Activated naive CD8-positive, alpha-beta T cell (primary cell): ENCODE results near the gene GLCCI1.
A peak's percentile ranks its signal among the peaks of the same experiment; 100 is the strongest.
"Not testable (repeated sequence)": the region's sequence is repeated elsewhere in the genome, so short reads cannot be mapped to it uniquely, and the experiment has no call there.

Experiments
- H3K27ac Mint-ChIP-seq: one replicate; pipeline ENCODE4 v1.8.0; 2021; ENCODE audit warnings: mixed read lengths
- H3K27me3 Mint-ChIP-seq: one replicate; pipeline ENCODE4 v1.8.0; 2021; ENCODE audit warnings: mixed read lengths
- H3K36me3 Mint-ChIP-seq: one replicate; pipeline ENCODE4 v1.8.0; 2021; ENCODE audit warnings: mixed read lengths
- H3K4me1 Mint-ChIP-seq: one replicate; pipeline ENCODE4 v1.8.0; 2021; ENCODE audit warnings: low read depth, mixed read lengths
- H3K4me3 Mint-ChIP-seq: one replicate; pipeline ENCODE4 v1.8.0; 2021; ENCODE audit warnings: mild to moderate bottlenecking, mixed read lengths
- H3K9me3 Mint-ChIP-seq: one replicate; pipeline ENCODE4 v1.8.0; 2021; ENCODE audit warnings: low read depth, mixed read lengths

The GLCCI1 gene

GRCh38 chr7:7992506-7992905 lies 23.9 kb downstream of the GLCCI1 start:
- H3K4me1 Mint-ChIP-seq = peaks cover 44% of the 10 kb centered on the region
- no peaks in the 10 kb centered on the region for H3K27me3 Mint-ChIP-seq

GRCh38 chr7:7995348-7995747 lies 26.8 kb downstream of the GLCCI1 start:
- H3K27ac Mint-ChIP-seq, H3K27me3 Mint-ChIP-seq, H3K4me3 Mint-ChIP-seq: not testable (repeated sequence)
- H3K9me3 Mint-ChIP-seq = peaks cover 21% of the 10 kb centered on the region
- H3K4me1 Mint-ChIP-seq = peaks cover 17% of the 10 kb centered on the region
- peaks cover 17% of the 10 kb centered on the region for H3K36me3 Mint-ChIP-seq

More at GRCh38 chr7:7992506-7992905, 23.9 kb downstream of the GLCCI1 start:
- Mint-ChIP-seq H3K4me3 (no peak overlapping the region), H3K36me3 (peaks cover 17% of the 10 kb centered on the region), H3K27ac (no peak overlapping the region), H3K9me3 (peaks cover 21% of the 10 kb centered on the region)

- Mint-ChIP-seq H3K4me1 (peaks cover 10% of the 10 kb centered on the region), H3K27ac (no peak overlapping the region), H3K27me3 (no peaks in the 10 kb centered on the region), H3K9me3 (peaks cover 17% of the 10 kb centered on the region), H3K36me3 (peaks cover 18% of the 10 kb centered on the region), H3K4me3 (no peak overlapping the region)
Measured at GRCh38 chr7:7996568-7996967, 28.0 kb downstream of the GLCCI1 start.

DNA sequence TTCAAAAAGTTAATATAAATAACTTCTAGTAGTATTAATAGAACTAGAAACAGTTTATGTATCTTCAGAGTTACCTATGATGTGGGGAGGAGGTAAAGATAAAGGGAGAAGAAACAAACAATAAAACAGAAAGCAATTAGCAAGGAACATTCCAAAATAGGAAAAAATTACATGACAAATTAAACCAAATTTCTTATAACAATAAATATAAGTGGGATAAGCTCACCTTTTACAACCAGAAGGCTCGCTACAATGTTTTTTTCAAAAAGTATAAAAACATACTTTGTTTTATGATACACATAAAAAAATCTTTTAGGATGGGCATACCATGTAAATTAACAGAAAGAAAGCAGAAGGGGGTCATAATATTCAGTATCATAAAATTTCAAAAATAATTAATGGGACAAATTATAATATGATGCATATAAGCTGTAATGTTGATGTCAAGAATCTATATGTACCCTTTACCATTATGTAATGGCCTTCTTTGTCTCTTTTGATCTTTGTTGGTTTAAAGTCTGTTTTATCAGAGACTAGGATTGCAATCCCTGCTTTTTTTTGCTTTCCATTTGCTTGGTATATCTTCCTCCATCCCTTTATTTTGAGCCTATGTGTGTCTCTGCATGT lies 31.8 kb downstream of the GLCCI1 start:
- H3K36me3 Mint-ChIP-seq = peaks cover 18% of the 10 kb centered on the region
- peaks cover 12% of the 10 kb centered on the region for H3K4me1 Mint-ChIP-seq
- no peak overlapping the region for H3K4me3 Mint-ChIP-seq
- H3K9me3 Mint-ChIP-seq = no peaks in the 10 kb centered on the region
- no peaks in the 10 kb centered on the region for H3K27me3 Mint-ChIP-seq
- no peak overlapping the region for H3K27ac Mint-ChIP-seq

GRCh38 chr7:8003077-8003476 lies 34.5 kb downstream of the GLCCI1 start:
- Mint-ChIP-seq H3K4me3 (no peak overlapping the region), H3K9me3 (no peaks in the 10 kb centered on the region), H3K27ac (no peak overlapping the region), H3K27me3 (no peaks in the 10 kb centered on the region), H3K4me1 (peaks cover 4% of the 10 kb centered on the region), H3K36me3 (peaks cover 22% of the 10 kb centered on the region)

DNA sequence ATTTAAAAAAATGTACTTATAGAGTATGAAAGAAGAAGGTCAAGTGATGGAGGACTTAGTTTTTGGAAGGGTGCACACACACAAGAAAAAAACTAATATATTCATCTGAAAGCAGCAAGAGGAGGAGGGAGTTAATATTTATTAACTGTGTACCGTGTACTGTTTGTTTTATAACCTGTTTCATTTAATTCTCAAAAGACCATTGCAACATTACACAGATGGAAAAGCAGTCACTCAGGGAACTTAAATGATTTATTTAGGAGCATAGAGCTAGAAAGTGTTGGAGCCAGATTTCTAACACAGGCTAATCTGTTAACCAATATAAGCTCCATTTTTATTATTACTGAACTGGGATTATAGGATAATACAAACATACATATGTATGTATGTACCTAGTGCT lies 36.7 kb downstream of the GLCCI1 start:
- no peak overlapping the region for H3K27ac Mint-ChIP-seq
- no peaks in the 10 kb centered on the region for H3K27me3 Mint-ChIP-seq
- H3K9me3 Mint-ChIP-seq = no peaks in the 10 kb centered on the region
- peaks cover 5% of the 10 kb centered on the region for H3K4me1 Mint-ChIP-seq
- no peak overlapping the region for H3K4me3 Mint-ChIP-seq
- H3K36me3 Mint-ChIP-seq = peaks cover 24% of the 10 kb centered on the region

GRCh38 chr7:8014399-8014798 lies 45.8 kb downstream of the GLCCI1 start:
- peaks cover 32% of the 10 kb centered on the region for H3K4me1 Mint-ChIP-seq
- no peaks in the 10 kb centered on the region for H3K9me3 Mint-ChIP-seq
- peaks cover 6% of the 10 kb centered on the region for H3K36me3 Mint-ChIP-seq
- H3K27me3 Mint-ChIP-seq = no peaks in the 10 kb centered on the region
- peak overlapping the region; percentile 43 for H3K4me3 Mint-ChIP-seq
- peak overlapping the region; percentile 74 for H3K27ac Mint-ChIP-seq

GRCh38 chr7:8015100-8015745 lies 46.6 kb downstream of the GLCCI1 start:
- H3K27me3 Mint-ChIP-seq = no peaks in the 10 kb centered on the region
- no peaks in the 10 kb centered on the region for H3K9me3 Mint-ChIP-seq
- H3K27ac Mint-ChIP-seq = peak overlapping the region; percentile 73
- H3K4me1 Mint-ChIP-seq = peaks cover 32% of the 10 kb centered on the region
- H3K36me3 Mint-ChIP-seq = peaks cover 8% of the 10 kb centered on the region
- H3K4me3 Mint-ChIP-seq = peak overlapping the region; percentile 57

DNA sequence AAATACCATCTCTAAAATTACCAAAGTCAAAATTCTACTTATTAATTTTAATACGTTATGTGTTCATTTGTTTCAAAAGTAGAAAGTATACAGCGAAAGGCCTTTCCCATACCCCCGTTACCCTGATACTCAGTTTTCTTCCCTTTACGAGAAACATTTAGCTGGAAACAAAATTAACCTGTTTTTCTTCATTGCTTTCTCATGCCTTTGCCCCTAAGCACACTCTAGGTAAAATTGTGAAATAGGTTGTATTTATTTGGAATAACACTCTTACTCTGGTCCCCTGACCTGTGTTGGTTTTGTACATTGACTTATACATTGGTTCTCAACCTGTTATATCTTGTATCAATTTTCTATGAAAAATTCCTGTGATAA lies 47.1 kb downstream of the GLCCI1 start:
- Mint-ChIP-seq H3K27me3 (no peaks in the 10 kb centered on the region), H3K4me3 (peak overlapping the region; percentile 17), H3K4me1 (peaks cover 32% of the 10 kb centered on the region), H3K36me3 (peaks cover 8% of the 10 kb centered on the region), H3K27ac (peak overlapping the region; percentile 29), H3K9me3 (no peaks in the 10 kb centered on the region)

- no peaks in the 10 kb centered on the region for H3K9me3 Mint-ChIP-seq
- H3K4me1 Mint-ChIP-seq = peaks cover 26% of the 10 kb centered on the region
- H3K36me3 Mint-ChIP-seq = peaks cover 2% of the 10 kb centered on the region
- H3K27me3 Mint-ChIP-seq = no peaks in the 10 kb centered on the region
- H3K27ac Mint-ChIP-seq = no peak overlapping the region
- no peak overlapping the region for H3K4me3 Mint-ChIP-seq
Measured at GRCh38 chr7:8017423-8017822, 48.8 kb downstream of the GLCCI1 start.

- peaks cover 2% of the 10 kb centered on the region for H3K36me3 Mint-ChIP-seq
- H3K27ac Mint-ChIP-seq = no peak overlapping the region
- H3K4me1 Mint-ChIP-seq = peaks cover 26% of the 10 kb centered on the region
- H3K27me3 Mint-ChIP-seq = no peaks in the 10 kb centered on the region
- H3K4me3 Mint-ChIP-seq = no peak overlapping the region
- no peaks in the 10 kb centered on the region for H3K9me3 Mint-ChIP-seq
Measured at GRCh38 chr7:8018961-8019360, 50.4 kb downstream of the GLCCI1 start.

DNA sequence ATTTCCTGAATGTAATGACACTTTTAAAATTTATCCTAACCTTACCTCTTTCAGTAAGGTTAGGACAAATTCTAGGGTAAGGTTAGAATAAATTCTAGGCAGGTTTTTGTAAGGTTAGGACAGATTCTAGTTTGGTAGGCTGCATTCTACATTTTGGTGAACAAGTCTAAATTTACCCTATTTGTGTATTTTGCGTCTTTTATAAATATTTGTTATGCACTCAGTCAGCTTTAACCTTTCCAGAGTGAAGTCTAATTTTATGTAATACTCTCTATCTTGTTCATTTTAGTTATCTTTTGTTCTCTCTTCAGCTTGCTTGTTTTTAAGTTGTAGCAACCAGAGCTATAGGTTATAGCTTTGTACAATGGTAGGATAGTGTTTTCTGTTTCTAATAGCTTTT lies 54.0 kb downstream of the GLCCI1 start:
- Mint-ChIP-seq H3K4me1 (peaks cover 4% of the 10 kb centered on the region), H3K9me3 (peaks cover 5% of the 10 kb centered on the region), H3K27me3 (no peaks in the 10 kb centered on the region), H3K36me3 (peaks cover 25% of the 10 kb centered on the region), H3K4me3 (no peak overlapping the region), H3K27ac (no peak overlapping the region)

DNA sequence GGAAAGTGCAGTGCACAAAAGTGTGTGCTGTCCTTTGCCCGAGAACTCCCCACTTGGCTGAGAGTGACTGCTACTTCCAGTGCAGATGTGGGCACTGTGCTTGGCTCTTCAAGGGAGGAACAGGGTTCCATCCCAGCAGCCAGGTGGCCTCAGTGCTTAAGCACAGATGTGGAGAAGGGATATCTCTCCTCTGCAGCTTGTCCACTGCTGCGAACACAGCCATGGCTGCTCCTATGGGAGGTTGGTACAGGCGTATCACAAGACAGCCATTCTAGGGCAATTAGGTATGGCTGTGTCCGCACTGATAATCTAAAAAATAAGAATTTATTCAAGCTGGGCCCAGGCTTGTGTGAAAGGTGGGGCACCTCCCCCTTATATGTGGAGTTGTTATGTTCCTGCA lies 66.6 kb downstream of the GLCCI1 start:
- Mint-ChIP-seq H3K9me3 (no peaks in the 10 kb centered on the region), H3K4me3 (no peak overlapping the region), H3K27me3 (no peaks in the 10 kb centered on the region), H3K36me3 (peaks cover 7% of the 10 kb centered on the region), H3K4me1 (peaks cover 6% of the 10 kb centered on the region), H3K27ac (no peak overlapping the region)

GRCh38 chr7:8035647-8036518 lies 67.3 kb downstream of the GLCCI1 start:
- Mint-ChIP-seq H3K9me3 (no peaks in the 10 kb centered on the region), H3K27me3 (no peaks in the 10 kb centered on the region), H3K36me3 (peaks cover 8% of the 10 kb centered on the region), H3K27ac (peak overlapping the region; percentile 10), H3K4me3 (no peak overlapping the region), H3K4me1 (peaks cover 9% of the 10 kb centered on the region)

- H3K27ac Mint-ChIP-seq = no peak overlapping the region
Measured at GRCh38 chr7:8037151-8037550, 68.6 kb downstream of the GLCCI1 start.

More at GRCh38 chr7:8037151-8037550, 68.6 kb downstream of the GLCCI1 start:
- H3K36me3 Mint-ChIP-seq = peaks cover 13% of the 10 kb centered on the region
- H3K4me1 Mint-ChIP-seq = peaks cover 9% of the 10 kb centered on the region
- no peaks in the 10 kb centered on the region for H3K27me3 Mint-ChIP-seq
- H3K9me3 Mint-ChIP-seq = no peaks in the 10 kb centered on the region
- no peak overlapping the region for H3K4me3 Mint-ChIP-seq
